HG03039 (cell line): ENCODE data around the gene ALDH1A3.

Source experiments
- ATAC-seq: cut with Tn5 transposase; IDR thresholded peaks from one replicate; pipeline ENCODE4 v1.9.1; 2021; ENCODE audit warnings: mild to moderate bottlenecking, moderate library complexity; ENCODE audit not compliant: unreplicated experiment

ALDH1A3 gene

GRCh38 chr15:100923902-100924301 is 44.3 kb downstream of the ALDH1A3 start:
- ATAC-seq: no peak

- ATAC-seq: no peak
These were observed 44.8 kb downstream of the ALDH1A3 start for GRCh38 chr15:100924436-100924835.

- ATAC-seq: no peak
These were observed 45.8 kb downstream of the ALDH1A3 start for GRCh38 chr15:100925480-100925879.

GRCh38 chr15:100926258-100926657 is 46.6 kb downstream of the ALDH1A3 start:
- ATAC-seq: no peak

GRCh38 chr15:100926971-100927756 is 47.5 kb downstream of the ALDH1A3 start:
- ATAC-seq: no peak

- ATAC-seq: no peak
These were observed 49.1 kb downstream of the ALDH1A3 start for GRCh38 chr15:100928632-100929280.

- ATAC-seq: no peak
These were observed 50.0 kb downstream of the ALDH1A3 start for GRCh38 chr15:100929641-100930042.

- ATAC-seq: no peak
These were observed 50.7 kb downstream of the ALDH1A3 start for GRCh38 chr15:100930306-100930848.

GRCh38 chr15:100931143-100931890 is 51.7 kb downstream of the ALDH1A3 start:
- ATAC-seq: peak; percentile 36

- ATAC-seq: no peak
These were observed 53.2 kb downstream of the ALDH1A3 start for GRCh38 chr15:100932676-100933348.

GRCh38 chr15:100934166-100934565 is 54.5 kb downstream of the ALDH1A3 start:
- ATAC-seq: no peak

- ATAC-seq: no peak
These were observed 55.1 kb downstream of the ALDH1A3 start for GRCh38 chr15:100934726-100935125.

GRCh38 chr15:100937171-100937570 is 57.5 kb downstream of the ALDH1A3 start:
- no peak for ATAC-seq

- ATAC-seq: no peak
These were observed 60.2 kb downstream of the ALDH1A3 start for GRCh38 chr15:100939791-100940190.

- ATAC-seq: peak; percentile 62
These were observed 61.2 kb downstream of the ALDH1A3 start for GRCh38 chr15:100940767-100941379.

- ATAC-seq: peak; percentile 46
These were observed 61.9 kb downstream of the ALDH1A3 start for GRCh38 chr15:100941536-100941935.

- ATAC-seq: no peak
These were observed 63.2 kb downstream of the ALDH1A3 start for GRCh38 chr15:100942656-100943425.

GRCh38 chr15:100944244-100944895 is 64.7 kb downstream of the ALDH1A3 start:
- no peak for ATAC-seq

GRCh38 chr15:100944986-100945385 is 65.4 kb downstream of the ALDH1A3 start:
- no peak for ATAC-seq
